OCI-LY1 (cell line): Measurements from ENCODE around the gene GPR85.

Source experiments
- H2AFZ ChIP-seq: fragments of 200-600 bp; sonication (generic), shearing (Covaris generic); 2 replicates; pipeline ENCODE4 v1.6.0; 2014; ENCODE audit warnings: antibody characterized with exemption, mild to moderate bottlenecking, low read length
- H3F3A ChIP-seq: fragments of 200-600 bp; sonication (generic), shearing (Covaris generic); 2 replicates; pipeline ENCODE4 v1.6.0; 2014; ENCODE audit warnings: mild to moderate bottlenecking, antibody characterized with exemption, low read length, moderate library complexity; ENCODE audit not compliant: insufficient read depth
- H3K27ac ChIP-seq: fragments of 200-600 bp; sonication (generic); 2 replicates; pipeline ENCODE4 v1.5.1; 2014; ENCODE audit warnings: low read length, mixed run types, mild to moderate bottlenecking, low read depth; ENCODE audit not compliant: poor library complexity, severe bottlenecking
- H3K27me3 ChIP-seq: fragments of 200-600 bp; sonication (generic); 2 replicates; pipeline ENCODE4 v1.6.0; 2014; ENCODE audit warnings: antibody characterized with exemption, mild to moderate bottlenecking, low read length, moderate library complexity; ENCODE audit not compliant: insufficient read depth
- H3K36me3 ChIP-seq: fragments of 200-600 bp; sonication (generic); 2 replicates; pipeline ENCODE4 v1.6.1; 2014; ENCODE audit warnings: mild to moderate bottlenecking, antibody characterized with exemption, low read length, moderate library complexity, mixed read lengths; ENCODE audit not compliant: insufficient read depth
- H3K4me1 ChIP-seq: fragments of 200-600 bp; sonication (generic); 2 replicates; pipeline ENCODE4 v1.5.1; 2014; ENCODE audit warnings: mild to moderate bottlenecking, low read length, moderate library complexity; ENCODE audit not compliant: insufficient read depth, severe bottlenecking
- H3K4me2 ChIP-seq: fragments of 200-600 bp; sonication (generic), shearing (Covaris generic); 2 replicates; pipeline ENCODE4 v1.6.1; 2014; ENCODE audit warnings: low read length
- H3K4me3 ChIP-seq: fragments of 200-600 bp; sonication (generic); 2 replicates; pipeline ENCODE4 v1.5.1; 2014; ENCODE audit warnings: low read length, low read depth, mild to moderate bottlenecking, mixed read lengths; ENCODE audit not compliant: poor library complexity, severe bottlenecking
- H3K79me2 ChIP-seq: fragments of 200-600 bp; shearing (Covaris generic); 2 replicates; pipeline ENCODE4 v1.6.1; 2016; ENCODE audit warnings: mixed run types, low read length, mixed read lengths; ENCODE audit not compliant: insufficient read depth
- H3K9ac ChIP-seq: fragments of 200-600 bp; sonication (generic), shearing (Covaris generic); 2 replicates; pipeline ENCODE4 v1.6.1; 2014; ENCODE audit warnings: mild to moderate bottlenecking, low read length, mixed read lengths
- H3K9me2 ChIP-seq: fragments of 200-600 bp; sonication (generic), shearing (Covaris generic); 2 replicates; pipeline ENCODE4 v1.6.1; 2014; ENCODE audit warnings: low read depth, mild to moderate bottlenecking, low read length, mixed read lengths
- H3K9me3 ChIP-seq: fragments of 200-600 bp; shearing (Covaris generic); 2 replicates; pipeline ENCODE4 v1.6.1; 2014; ENCODE audit warnings: low read length, mixed read lengths
- H4K20me1 ChIP-seq: fragments of 200-600 bp; sonication (generic), shearing (Covaris generic); 2 replicates; pipeline ENCODE4 v1.6.0; 2016; ENCODE audit warnings: mild to moderate bottlenecking, low read length; ENCODE audit not compliant: insufficient read depth
- EZH2 ChIP-seq: fragments of 200-600 bp; sonication (generic), shearing (Covaris generic); IDR thresholded peaks from 2 replicates; pipeline ENCODE4 v1.8.0; 2017; ENCODE audit warnings: borderline replicate concordance, mixed run types, mild to moderate bottlenecking, antibody characterized with exemption, low read length, moderate library complexity, mixed read lengths
- TF ChIP-seq, protein P1 (sequence below): fragments of 200-600 bp; sonication (generic), shearing (Covaris generic); IDR thresholded peaks from 2 replicates; pipeline ENCODE4 v1.5.1; 2017; ENCODE audit warnings: mild to moderate bottlenecking, antibody characterized with exemption, low read length, moderate library complexity, mixed read lengths

Gene GPR85

DNA sequence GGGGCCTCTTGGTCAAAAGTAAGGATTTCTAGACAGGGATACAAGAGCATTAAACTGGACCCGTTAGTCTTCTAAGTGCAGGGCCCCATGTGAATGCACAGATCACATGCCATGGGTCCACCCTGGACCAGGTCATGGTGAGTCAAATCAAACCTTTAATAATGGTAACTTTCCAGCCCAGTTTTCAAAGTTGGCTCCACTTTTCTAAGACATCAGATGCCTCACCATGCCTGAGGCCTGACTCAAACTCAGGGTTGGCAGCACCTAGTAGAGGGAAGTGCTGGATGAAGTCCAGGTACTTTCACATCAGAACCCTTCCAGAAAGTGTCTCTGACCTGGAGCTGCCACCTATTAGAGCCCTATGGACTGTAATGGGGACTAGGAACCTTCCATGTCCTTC, 41.4 kb upstream of the GPR85 start:
- no peak overlapping the region for H3K27ac ChIP-seq
- no peak overlapping the region for H2AFZ ChIP-seq
- H3K9me2 ChIP-seq, result no peaks in the 10 kb centered on the region
- H3K9me3 ChIP-seq, result no peaks in the 10 kb centered on the region
- peaks cover 10% of the 10 kb centered on the region for H3K4me1 ChIP-seq
- no peaks in the 10 kb centered on the region for H3K79me2 ChIP-seq
- H3F3A ChIP-seq, result no peaks in the 10 kb centered on the region
- no peak overlapping the region for H3K9ac ChIP-seq
- H4K20me1 ChIP-seq, result no peaks in the 10 kb centered on the region
- no peaks in the 10 kb centered on the region for H3K27me3 ChIP-seq
- no peaks in the 10 kb centered on the region for H3K36me3 ChIP-seq
- H3K4me3 ChIP-seq, result no peak overlapping the region
- no peak for TF ChIP-seq EZH2
- TF ChIP-seq, protein P1, sequence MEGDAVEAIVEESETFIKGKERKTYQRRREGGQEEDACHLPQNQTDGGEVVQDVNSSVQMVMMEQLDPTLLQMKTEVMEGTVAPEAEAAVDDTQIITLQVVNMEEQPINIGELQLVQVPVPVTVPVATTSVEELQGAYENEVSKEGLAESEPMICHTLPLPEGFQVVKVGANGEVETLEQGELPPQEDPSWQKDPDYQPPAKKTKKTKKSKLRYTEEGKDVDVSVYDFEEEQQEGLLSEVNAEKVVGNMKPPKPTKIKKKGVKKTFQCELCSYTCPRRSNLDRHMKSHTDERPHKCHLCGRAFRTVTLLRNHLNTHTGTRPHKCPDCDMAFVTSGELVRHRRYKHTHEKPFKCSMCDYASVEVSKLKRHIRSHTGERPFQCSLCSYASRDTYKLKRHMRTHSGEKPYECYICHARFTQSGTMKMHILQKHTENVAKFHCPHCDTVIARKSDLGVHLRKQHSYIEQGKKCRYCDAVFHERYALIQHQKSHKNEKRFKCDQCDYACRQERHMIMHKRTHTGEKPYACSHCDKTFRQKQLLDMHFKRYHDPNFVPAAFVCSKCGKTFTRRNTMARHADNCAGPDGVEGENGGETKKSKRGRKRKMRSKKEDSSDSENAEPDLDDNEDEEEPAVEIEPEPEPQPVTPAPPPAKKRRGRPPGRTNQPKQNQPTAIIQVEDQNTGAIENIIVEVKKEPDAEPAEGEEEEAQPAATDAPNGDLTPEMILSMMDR, result no peak
- no peak overlapping the region for H3K4me2 ChIP-seq

DNA sequence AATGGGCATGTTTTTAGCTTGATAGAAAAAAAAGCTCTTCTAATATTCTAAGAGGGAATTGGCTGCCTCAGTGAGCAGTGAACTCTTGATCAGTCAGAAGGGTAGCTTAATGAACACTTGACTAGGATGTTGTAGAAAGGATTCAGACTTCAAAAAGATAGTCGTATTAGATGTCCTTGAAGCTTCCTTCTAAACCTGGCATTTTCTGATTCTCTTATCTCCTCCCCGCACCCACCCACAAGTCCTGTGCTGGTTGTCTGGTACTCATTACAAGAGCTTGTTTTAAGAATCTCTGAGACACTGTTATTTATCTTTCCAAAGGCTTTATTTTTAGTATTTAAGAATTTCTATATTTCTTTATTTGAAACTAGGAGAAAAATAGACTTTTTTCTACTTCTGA, 39.1 kb upstream of the GPR85 start:
- H3K27me3 ChIP-seq, result no peaks in the 10 kb centered on the region
- H3K36me3 ChIP-seq, result no peaks in the 10 kb centered on the region
- no peaks in the 10 kb centered on the region for H3F3A ChIP-seq
- peaks cover 33% of the 10 kb centered on the region for H3K4me1 ChIP-seq
- H3K27ac ChIP-seq, result no peak overlapping the region
- H4K20me1 ChIP-seq, result no peaks in the 10 kb centered on the region
- H3K9ac ChIP-seq, result no peak overlapping the region
- no peak overlapping the region for H3K4me3 ChIP-seq
- no peaks in the 10 kb centered on the region for H3K79me2 ChIP-seq
- H3K9me2 ChIP-seq, result no peaks in the 10 kb centered on the region
- H3K9me3 ChIP-seq, result no peaks in the 10 kb centered on the region
- H2AFZ ChIP-seq, result no peak overlapping the region
- TF ChIP-seq, protein P1, result no peak
- TF ChIP-seq EZH2, result no peak
- H3K4me2 ChIP-seq, result no peak overlapping the region

DNA sequence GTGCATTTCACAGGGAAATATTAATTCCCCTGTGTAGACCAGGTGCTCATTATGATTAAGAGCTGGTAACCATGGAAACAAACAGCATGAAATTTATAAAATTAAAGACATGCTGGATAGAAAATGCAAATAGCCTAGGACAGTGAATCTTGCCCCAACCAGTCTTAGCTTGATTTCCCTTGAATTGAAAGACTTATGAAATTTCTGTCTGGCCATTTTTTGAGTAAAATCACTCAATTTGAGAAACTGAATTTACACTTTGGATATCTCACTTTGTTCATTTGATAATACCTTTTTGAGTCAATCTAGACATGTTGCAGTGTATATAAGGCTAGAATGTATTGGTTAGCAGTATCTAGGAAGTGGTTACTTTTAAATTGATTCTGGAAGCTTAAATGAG, 36.1 kb upstream of the GPR85 start:
- H3K27ac ChIP-seq, result peak overlapping the region; percentile 28
- no peaks in the 10 kb centered on the region for H3K79me2 ChIP-seq
- H3K9me3 ChIP-seq, result no peaks in the 10 kb centered on the region
- H3F3A ChIP-seq, result no peaks in the 10 kb centered on the region
- no peaks in the 10 kb centered on the region for H3K36me3 ChIP-seq
- peaks cover 58% of the 10 kb centered on the region for H3K4me1 ChIP-seq
- TF ChIP-seq, protein P1, result no peak
- no peak for TF ChIP-seq EZH2
- 0 out of 2 replicates have a peak overlapping the region, but pooled peaks have one; percentile 2 for H3K4me2 ChIP-seq
- H3K9me2 ChIP-seq, result no peaks in the 10 kb centered on the region
- H4K20me1 ChIP-seq, result no peaks in the 10 kb centered on the region
- H3K4me3 ChIP-seq, result no peak overlapping the region
- no peaks in the 10 kb centered on the region for H3K27me3 ChIP-seq
- H3K9ac ChIP-seq, result no peak overlapping the region
- peak overlapping the region; percentile 43 for H2AFZ ChIP-seq
